Stimulated activated CD8-positive, alpha-beta memory T cell treated with anti-CD3 and anti-CD28 coated beads, Interleukin-4, amount 100 ng/mL, for 4 hours (primary cell): Measurements from ENCODE around the gene DNASE2B.
"Not testable (repeated sequence)": the region's sequence is repeated elsewhere in the genome, so short reads cannot be mapped to it uniquely, and the experiment has no call there.

Experiments used
- DNase-seq, 2 donors: peaks; one replicate each; pipeline ENCODE4 v3.0.0-alpha.2; 2020; ENCODE audit warnings: low read depth in 2 of 2, low spot score in 1 of 2

DNASE2B gene

DNA sequence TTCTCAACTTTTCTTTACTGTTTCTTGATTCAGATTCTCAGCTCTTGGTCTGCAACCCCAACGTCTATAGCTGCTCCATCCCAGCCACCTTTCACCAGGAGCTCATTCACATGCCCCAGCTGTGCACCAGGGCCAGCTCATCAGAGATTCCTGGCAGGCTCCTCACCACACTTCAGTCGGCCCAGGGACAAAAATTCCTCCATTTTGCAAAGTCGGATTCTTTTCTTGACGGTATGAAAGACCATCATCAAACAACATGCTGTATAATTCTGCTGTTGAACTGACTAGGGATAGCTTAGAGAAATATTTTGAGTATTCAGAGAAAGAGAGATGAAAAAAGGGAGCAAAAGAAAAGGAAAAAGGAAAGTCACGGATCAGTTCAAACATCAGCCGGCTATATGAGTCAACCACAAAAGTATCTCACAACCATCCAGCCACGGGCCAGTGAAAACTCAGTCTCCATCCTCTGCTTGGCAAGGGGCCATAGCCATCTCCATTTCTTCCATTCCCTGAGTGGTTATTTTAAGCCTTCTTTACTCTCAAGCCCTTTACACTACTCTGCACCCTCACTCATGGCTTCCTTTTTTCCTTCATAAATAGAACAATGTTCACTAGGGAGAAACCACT lies 14.1 kb downstream of the DNASE2B start:
- DNase-seq, result no peak

GRCh38 chr1:84415396-84415795 lies 17.1 kb downstream of the DNASE2B start:
- no peak for DNase-seq

DNA sequence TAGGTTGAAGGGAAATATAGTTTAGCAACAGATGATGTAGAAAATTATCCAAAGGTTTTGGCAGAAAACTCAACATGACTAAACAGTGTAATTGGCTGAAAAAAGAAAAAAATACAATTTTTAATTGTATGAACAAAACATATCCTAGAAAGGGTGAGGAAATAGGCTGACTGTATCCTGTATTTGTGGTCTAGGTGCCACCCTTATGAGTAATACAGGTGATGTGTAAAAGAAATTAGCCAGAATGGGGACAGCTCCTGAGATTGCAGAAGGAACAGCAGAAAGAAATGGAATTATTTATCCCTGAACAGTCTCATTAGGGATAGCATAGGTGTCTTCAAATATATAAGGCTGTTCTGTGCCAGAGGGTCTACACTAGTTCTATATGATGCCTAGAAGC lies 24.6 kb downstream of the DNASE2B start:
- DNase-seq, result no peak

DNA sequence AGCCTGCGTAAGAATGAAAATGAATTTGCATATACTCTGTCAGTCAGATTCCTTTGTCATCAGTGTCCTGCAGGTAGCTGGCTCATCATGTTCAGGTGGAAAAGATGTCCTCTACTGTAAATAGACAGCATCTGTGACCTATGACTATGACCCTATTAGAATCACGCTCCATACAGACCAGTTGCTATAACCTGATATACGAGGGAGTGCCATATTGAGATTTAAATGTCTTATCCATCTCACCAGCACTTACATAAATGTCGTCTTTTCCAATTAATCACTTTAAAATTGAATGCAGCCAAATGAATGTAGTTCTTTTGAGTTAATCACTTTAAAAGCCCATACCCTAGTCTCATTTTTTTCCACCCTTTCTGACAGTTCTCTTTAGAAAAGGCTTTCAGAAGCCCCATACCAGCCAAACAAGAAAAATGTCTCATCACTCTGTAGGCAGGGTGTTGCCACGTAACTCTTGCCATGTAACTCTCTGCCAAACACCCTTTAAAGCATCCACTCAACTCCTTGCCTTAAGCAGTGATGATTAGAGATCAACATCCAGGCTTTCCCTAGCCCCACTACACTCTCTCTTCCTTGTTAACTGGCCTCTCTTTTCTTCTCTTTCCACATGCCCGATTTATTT lies 26.3 kb downstream of the DNASE2B start:
- no peak for DNase-seq

GRCh38 chr1:84425150-84425896 lies 27.0 kb downstream of the DNASE2B start:
- no peak for DNase-seq

DNA sequence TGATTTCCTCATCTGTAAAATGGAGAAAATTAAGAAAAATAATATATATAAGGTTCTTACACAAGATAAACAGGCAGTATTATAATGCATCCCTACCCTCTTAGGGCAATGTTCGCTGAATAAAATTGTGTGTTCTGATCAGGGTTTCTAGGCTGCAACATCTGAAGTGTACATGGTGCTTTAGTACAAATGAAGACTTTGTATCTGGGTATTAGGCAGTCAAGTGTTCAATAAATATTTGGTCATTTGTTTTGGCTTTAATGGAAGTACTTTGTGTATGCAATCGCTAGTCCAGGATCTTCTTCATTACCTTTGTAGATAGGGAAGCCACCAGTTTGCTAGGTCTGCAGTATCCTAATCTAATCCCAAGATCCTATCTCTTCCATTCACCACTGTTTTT lies 28.1 kb downstream of the DNASE2B start:
- no peak for DNase-seq

DNA sequence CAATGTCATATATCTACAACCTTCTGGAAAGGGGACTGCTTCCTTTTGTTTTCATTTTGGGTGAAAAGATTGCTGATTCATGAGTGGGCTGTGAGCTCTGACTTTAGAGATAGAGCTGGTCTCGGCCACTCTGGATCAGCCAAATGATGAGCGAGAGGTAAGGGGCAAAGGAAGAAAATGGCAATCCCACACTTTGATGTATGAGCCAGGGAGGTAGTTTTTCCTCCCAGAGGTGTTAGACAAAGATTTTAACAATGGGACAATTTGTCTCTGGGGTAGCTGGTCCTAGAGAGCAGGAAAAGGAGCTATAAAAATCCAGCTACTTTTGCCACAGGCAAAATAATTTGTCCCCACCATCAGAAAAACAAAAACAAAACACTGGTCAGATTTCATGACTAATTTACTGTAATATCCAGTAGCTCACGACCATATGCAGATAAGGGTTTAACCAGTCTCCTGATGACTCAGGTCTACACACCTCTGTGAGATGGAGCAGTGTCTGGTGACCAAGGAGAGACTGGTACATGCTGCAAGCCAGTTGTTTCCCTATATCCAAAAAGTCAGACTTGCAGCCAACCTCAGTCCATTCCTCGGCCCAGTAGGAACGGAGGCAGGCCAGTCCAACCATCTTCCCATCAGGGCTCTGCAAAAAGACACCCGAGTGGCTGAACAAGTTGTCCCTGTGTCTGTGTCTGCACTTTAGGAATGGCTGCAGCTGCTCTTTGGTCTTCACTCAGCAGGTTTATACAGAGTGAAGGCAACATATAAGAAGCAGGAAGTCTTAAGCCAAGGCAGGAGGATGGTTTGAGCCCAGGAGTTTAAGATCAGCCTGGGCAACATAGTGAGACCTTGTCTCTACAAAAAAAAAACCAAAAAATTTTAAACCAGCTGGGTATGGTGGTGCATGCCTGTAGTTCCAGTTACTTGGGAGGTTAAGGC lies 29.2 kb downstream of the DNASE2B start:
- DNase-seq, result no peak

GRCh38 chr1:84428235-84428634 lies 30.0 kb downstream of the DNASE2B start:
- no peak for DNase-seq

DNA sequence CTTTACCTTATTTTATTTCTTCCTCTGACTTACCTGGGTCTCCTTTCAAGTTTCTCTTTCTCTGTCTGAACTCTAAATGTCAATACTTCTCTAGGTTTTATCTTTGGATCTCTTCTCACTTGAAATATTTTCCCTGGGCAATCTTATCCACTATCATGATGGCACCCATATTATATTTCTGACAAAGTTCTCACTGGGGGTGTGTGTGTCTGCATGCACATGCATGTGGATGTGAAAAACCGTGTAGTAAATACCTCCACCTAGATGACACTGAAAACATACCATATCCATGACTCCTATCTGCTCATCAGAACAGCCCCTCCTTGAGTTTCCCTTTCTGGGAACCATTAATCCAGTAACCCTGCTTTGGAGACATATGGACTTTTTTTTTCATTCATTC lies 30.9 kb downstream of the DNASE2B start:
- no peak for DNase-seq

DNA sequence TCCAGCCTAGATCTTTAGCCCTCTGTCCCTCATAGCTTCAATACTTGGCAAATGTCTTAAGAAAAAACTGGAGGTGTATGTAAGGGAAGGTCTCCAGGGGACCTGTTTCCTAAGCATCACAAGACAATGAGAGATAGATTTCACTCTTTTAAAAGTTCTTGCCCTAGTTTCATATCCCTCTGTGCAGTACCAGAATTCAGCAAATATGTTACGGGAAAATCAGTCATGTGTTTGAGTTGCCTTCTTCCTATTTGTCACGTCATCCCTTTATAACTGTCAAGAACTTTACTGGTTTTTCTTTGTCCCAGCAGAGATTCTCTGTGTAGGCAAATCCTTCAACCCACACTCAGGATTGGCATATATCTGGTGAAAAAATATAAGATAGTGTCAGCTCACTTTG lies 32.3 kb downstream of the DNASE2B start:
- no peak for DNase-seq

- no peak for DNase-seq
Measured at GRCh38 chr1:84433258-84434080, 35.2 kb downstream of the DNASE2B start.

DNA sequence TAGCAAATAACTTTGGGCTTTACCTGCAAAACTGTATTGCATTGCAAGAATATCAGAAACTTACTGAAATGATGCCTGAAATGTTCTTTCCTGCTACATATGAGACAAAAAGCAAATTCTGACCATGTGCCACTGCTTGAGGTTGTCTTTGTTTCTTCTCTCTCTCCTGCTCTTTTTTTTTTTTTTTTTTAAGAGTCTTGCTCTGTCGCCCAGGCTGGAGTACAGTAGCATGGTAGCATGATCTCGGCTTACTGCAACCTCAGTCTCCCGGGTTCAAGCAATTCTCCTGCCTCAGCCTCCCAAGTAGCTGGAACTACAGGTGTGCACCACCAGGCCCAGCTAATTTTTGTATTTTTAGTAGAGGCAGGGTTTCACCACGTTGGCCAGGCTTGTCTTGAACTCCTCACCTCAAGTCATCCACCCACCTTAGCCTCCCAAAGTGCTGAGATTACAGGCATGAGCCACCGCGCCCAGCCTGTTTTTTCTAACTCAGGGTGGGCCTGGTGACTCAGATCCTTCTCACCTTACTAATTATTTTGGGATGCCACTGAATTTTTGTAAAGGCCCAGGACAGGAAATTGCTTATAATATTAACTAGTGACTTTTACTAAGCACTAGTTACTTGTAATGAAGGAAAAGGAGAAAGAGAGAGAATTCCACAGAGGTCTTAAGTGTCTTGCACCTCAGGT lies 35.9 kb downstream of the DNASE2B start:
- no peak for DNase-seq

DNA sequence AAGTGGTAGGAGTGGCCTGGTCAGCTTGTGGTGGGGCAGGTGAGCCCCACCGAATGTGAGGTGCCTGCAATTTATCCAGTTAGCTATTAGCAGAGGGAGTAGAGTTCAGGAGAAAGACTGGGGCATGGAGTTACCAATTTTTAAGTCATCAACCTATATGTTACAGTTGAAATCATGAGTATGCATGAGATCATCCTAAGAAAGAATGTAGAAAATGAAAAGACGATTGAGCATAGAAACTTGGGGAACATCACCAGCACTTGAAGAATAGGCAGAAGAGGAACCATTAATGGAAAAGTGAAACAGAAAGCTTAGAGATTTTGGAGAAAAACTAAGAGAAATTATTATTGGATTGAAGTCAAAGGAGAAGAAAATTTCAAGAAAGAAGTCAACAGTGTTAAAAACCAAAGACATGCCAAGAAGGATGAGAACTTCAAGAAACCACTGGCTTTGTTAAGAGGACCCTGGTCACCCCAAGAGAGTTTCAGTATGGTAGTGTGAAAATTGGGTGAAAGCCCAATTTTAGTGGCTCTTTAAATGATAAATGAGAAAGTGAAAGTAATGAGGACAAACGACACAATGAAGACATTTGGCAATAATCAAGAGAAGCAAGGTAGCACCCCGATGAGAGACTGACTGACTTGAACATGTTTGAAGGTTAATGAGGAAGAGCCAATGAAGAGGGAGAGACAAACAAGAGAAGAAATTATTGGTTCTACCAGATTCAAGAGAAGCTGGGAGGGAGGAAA lies 36.7 kb downstream of the DNASE2B start:
- DNase-seq, result no peak

- no peak for DNase-seq
Measured at GRCh38 chr1:84436876-84437655, 38.8 kb downstream of the DNASE2B start.

- no peak for DNase-seq
Measured at GRCh38 chr1:84442256-84442655, 44.0 kb downstream of the DNASE2B start.

DNA sequence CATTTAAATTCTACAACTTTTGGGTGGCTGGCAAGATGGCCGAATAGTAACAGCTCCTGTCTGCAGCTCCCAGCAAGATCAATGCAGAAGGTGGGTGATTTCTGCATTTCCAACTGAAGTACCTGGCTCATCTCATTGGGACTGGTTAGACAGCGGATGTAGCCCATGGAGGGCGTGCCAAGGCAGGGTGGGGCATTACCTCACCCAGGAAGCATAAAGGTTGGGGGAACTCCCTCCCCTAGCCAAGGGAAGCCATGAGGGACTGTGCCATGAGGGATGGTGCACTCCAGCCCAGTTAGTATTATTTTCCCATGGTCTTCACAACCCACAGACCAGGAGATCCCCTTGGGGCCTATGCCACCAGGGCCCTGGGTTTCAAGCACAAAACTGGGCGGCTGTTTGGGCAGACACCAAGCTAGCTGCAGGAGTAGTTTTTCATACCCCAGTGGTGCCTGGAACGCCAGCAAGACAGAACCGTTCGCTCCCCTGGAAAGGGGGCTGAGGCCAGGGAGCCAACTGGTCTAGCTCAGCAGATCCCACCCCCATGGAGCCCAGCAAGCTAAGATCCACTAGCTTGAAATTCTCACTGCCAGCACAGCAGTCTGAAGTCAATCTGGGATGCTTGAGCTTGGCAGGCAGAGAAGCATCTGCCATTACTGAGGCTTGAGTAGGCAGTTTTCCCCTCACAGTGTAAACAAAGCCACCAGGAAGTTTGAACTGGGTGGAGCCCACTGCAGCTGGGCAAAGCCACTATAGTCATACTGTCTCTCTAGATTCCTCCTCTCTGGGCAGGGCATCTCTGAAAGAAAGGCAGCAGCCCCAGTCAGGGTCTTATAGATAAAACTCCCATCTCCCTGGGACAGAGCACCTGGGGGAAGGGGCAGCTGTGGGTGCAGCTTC lies 44.7 kb downstream of the DNASE2B start:
- not testable (repeated sequence) for DNase-seq

GRCh38 chr1:84448704-84449103 lies 50.4 kb downstream of the DNASE2B start:
- not testable (repeated sequence) for DNase-seq
